WTC11 (cell line): ENCODE results near the gene CENPF. TPM values are rescaled to one million over a fixed set of nuclear protein-coding genes. Genes with fewer than 3 reads are reported as not detected.

Experiments used
- ATAC-seq: fragments of 200-7000 bp; cut with Tn5 transposase; 2 replicates; pipeline ENCODE4 v1.10.0; 2021; ENCODE audit warnings: mild to moderate bottlenecking, moderate library complexity
- CTCF ChIA-PET: fragments of 300-600 bp; sonication (Branson Sonifier 250); formaldehyde crosslinking; loops from one replicate; lab custom pipeline; 2021; ENCODE audit warnings: antibody characterized with exemption; lab: Charles Lee
- POLR2A ChIA-PET: fragments of 350-600 bp; sonication (Branson Sonifier 250); formaldehyde crosslinking; loops from one replicate; lab custom pipeline; 2021; ENCODE audit warnings: antibody characterized with exemption; lab: Charles Lee
- DNase-seq: peaks from one replicate; pipeline ENCODE4 v3.0.0; 2021; ENCODE audit warnings: low spot score
- H3K27ac Mint-ChIP-seq: 2 replicates; pipeline ENCODE4 v1.8.0; 2021; ENCODE audit warnings: mixed read lengths
- H3K27me3 Mint-ChIP-seq: 2 replicates; pipeline ENCODE4 v1.8.0; 2021; ENCODE audit warnings: low read depth, mild to moderate bottlenecking, moderate library complexity, mixed read lengths
- H3K36me3 Mint-ChIP-seq: 2 replicates; pipeline ENCODE4 v1.8.0; 2021; ENCODE audit warnings: mixed read lengths
- H3K4me1 Mint-ChIP-seq: 2 replicates; pipeline ENCODE4 v1.8.0; 2022; ENCODE audit warnings: mixed read lengths
- H3K4me3 Mint-ChIP-seq: 2 replicates; pipeline ENCODE4 v1.8.0; 2021; ENCODE audit warnings: mild to moderate bottlenecking, moderate library complexity, mixed read lengths
- H3K9me3 Mint-ChIP-seq: 2 replicates; pipeline ENCODE4 v1.8.0; 2021; ENCODE audit warnings: mixed read lengths
- AFF4 ChIP-seq: sonication (generic); formaldehyde crosslinking; IDR thresholded peaks from 2 replicates; pipeline ENCODE4 v1.8.1; 2023; ENCODE audit warnings: mild to moderate bottlenecking, missing genetic modification reagents, borderline replicate concordance
- EMX1 ChIP-seq: fragments of 250-450 bp; sonication (Bioruptor Pico); IDR thresholded peaks from 2 replicates; pipeline ENCODE4 v1.8.0; 2021; ENCODE audit warnings: mild to moderate bottlenecking
- ETV6 ChIP-seq: sonication (generic); formaldehyde crosslinking; IDR thresholded peaks from 2 replicates; pipeline ENCODE4 v1.8.1; 2022; ENCODE audit warnings: mild to moderate bottlenecking, missing genetic modification reagents
- IRF1 ChIP-seq: sonication (generic); formaldehyde crosslinking; IDR thresholded peaks from 2 replicates; pipeline ENCODE4 v1.8.0; 2023; ENCODE audit warnings: missing genetic modification reagents
- IRF2 ChIP-seq: sonication (generic); formaldehyde crosslinking; IDR thresholded peaks from 2 replicates; pipeline ENCODE4 v1.8.0; 2022; ENCODE audit warnings: low read depth, missing genetic modification reagents, borderline replicate concordance
- NR3C1 ChIP-seq: sonication (generic); formaldehyde crosslinking; conservative IDR thresholded peaks from 2 replicates; pipeline ENCODE4 v1.8.1; 2023; ENCODE audit warnings: low read depth, mild to moderate bottlenecking, missing genetic modification reagents
- total RNA-seq: library from RNA; stranded (reverse); gene quantifications from 3 replicates; pipeline ENCODE4 v1.2.3, GENCODE V29; 2021
- TF ChIP-seq, protein P1 (sequence below): sonication (generic); formaldehyde crosslinking; conservative IDR thresholded peaks from 2 replicates; pipeline ENCODE4 v1.8.1; 2023; ENCODE audit warnings: mild to moderate bottlenecking, low read depth, missing genetic modification reagents, moderate library complexity
- TF ChIP-seq, protein P2 (sequence below): sonication (generic); formaldehyde crosslinking; IDR thresholded peaks from 2 replicates; pipeline ENCODE4 v1.8.0; 2022; ENCODE audit warnings: missing genetic modification reagents
- TF ChIP-seq, protein P3 (sequence below): sonication (generic); formaldehyde crosslinking; IDR thresholded peaks from 2 replicates; pipeline ENCODE4 v1.8.0; 2023; ENCODE audit warnings: missing genetic modification reagents, mild to moderate bottlenecking, borderline replicate concordance

CENPF gene
- total RNA-seq, 1 experiment from 2014 or later = 166 TPM

GRCh38 chr1:214565310-214565709 is 37.7 kb upstream of the CENPF start (continued):
- TF ChIP-seq, protein P1, sequence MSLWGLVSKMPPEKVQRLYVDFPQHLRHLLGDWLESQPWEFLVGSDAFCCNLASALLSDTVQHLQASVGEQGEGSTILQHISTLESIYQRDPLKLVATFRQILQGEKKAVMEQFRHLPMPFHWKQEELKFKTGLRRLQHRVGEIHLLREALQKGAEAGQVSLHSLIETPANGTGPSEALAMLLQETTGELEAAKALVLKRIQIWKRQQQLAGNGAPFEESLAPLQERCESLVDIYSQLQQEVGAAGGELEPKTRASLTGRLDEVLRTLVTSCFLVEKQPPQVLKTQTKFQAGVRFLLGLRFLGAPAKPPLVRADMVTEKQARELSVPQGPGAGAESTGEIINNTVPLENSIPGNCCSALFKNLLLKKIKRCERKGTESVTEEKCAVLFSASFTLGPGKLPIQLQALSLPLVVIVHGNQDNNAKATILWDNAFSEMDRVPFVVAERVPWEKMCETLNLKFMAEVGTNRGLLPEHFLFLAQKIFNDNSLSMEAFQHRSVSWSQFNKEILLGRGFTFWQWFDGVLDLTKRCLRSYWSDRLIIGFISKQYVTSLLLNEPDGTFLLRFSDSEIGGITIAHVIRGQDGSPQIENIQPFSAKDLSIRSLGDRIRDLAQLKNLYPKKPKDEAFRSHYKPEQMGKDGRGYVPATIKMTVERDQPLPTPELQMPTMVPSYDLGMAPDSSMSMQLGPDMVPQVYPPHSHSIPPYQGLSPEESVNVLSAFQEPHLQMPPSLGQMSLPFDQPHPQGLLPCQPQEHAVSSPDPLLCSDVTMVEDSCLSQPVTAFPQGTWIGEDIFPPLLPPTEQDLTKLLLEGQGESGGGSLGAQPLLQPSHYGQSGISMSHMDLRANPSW (CRISPR knock-in tag) = no peak
- TF ChIP-seq IRF2 (CRISPR knock-in tag) (no peak), ETV6 (CRISPR knock-in tag) (no peak), NR3C1 (CRISPR knock-in tag) (no peak), AFF4 (CRISPR knock-in tag) (no peak)
- TF ChIP-seq, protein P2, sequence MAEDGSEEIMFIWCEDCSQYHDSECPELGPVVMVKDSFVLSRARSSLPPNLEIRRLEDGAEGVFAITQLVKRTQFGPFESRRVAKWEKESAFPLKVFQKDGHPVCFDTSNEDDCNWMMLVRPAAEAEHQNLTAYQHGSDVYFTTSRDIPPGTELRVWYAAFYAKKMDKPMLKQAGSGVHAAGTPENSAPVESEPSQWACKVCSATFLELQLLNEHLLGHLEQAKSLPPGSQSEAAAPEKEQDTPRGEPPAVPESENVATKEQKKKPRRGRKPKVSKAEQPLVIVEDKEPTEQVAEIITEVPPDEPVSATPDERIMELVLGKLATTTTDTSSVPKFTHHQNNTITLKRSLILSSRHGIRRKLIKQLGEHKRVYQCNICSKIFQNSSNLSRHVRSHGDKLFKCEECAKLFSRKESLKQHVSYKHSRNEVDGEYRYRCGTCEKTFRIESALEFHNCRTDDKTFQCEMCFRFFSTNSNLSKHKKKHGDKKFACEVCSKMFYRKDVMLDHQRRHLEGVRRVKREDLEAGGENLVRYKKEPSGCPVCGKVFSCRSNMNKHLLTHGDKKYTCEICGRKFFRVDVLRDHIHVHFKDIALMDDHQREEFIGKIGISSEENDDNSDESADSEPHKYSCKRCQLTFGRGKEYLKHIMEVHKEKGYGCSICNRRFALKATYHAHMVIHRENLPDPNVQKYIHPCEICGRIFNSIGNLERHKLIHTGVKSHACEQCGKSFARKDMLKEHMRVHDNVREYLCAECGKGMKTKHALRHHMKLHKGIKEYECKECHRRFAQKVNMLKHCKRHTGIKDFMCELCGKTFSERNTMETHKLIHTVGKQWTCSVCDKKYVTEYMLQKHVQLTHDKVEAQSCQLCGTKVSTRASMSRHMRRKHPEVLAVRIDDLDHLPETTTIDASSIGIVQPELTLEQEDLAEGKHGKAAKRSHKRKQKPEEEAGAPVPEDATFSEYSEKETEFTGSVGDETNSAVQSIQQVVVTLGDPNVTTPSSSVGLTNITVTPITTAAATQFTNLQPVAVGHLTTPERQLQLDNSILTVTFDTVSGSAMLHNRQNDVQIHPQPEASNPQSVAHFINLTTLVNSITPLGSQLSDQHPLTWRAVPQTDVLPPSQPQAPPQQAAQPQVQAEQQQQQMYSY (CRISPR knock-in tag) = no peak
- TF ChIP-seq, protein P3, sequence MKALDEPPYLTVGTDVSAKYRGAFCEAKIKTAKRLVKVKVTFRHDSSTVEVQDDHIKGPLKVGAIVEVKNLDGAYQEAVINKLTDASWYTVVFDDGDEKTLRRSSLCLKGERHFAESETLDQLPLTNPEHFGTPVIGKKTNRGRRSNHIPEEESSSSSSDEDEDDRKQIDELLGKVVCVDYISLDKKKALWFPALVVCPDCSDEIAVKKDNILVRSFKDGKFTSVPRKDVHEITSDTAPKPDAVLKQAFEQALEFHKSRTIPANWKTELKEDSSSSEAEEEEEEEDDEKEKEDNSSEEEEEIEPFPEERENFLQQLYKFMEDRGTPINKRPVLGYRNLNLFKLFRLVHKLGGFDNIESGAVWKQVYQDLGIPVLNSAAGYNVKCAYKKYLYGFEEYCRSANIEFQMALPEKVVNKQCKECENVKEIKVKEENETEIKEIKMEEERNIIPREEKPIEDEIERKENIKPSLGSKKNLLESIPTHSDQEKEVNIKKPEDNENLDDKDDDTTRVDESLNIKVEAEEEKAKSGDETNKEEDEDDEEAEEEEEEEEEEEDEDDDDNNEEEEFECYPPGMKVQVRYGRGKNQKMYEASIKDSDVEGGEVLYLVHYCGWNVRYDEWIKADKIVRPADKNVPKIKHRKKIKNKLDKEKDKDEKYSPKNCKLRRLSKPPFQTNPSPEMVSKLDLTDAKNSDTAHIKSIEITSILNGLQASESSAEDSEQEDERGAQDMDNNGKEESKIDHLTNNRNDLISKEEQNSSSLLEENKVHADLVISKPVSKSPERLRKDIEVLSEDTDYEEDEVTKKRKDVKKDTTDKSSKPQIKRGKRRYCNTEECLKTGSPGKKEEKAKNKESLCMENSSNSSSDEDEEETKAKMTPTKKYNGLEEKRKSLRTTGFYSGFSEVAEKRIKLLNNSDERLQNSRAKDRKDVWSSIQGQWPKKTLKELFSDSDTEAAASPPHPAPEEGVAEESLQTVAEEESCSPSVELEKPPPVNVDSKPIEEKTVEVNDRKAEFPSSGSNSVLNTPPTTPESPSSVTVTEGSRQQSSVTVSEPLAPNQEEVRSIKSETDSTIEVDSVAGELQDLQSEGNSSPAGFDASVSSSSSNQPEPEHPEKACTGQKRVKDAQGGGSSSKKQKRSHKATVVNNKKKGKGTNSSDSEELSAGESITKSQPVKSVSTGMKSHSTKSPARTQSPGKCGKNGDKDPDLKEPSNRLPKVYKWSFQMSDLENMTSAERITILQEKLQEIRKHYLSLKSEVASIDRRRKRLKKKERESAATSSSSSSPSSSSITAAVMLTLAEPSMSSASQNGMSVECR (CRISPR knock-in tag) = no peak

DNA sequence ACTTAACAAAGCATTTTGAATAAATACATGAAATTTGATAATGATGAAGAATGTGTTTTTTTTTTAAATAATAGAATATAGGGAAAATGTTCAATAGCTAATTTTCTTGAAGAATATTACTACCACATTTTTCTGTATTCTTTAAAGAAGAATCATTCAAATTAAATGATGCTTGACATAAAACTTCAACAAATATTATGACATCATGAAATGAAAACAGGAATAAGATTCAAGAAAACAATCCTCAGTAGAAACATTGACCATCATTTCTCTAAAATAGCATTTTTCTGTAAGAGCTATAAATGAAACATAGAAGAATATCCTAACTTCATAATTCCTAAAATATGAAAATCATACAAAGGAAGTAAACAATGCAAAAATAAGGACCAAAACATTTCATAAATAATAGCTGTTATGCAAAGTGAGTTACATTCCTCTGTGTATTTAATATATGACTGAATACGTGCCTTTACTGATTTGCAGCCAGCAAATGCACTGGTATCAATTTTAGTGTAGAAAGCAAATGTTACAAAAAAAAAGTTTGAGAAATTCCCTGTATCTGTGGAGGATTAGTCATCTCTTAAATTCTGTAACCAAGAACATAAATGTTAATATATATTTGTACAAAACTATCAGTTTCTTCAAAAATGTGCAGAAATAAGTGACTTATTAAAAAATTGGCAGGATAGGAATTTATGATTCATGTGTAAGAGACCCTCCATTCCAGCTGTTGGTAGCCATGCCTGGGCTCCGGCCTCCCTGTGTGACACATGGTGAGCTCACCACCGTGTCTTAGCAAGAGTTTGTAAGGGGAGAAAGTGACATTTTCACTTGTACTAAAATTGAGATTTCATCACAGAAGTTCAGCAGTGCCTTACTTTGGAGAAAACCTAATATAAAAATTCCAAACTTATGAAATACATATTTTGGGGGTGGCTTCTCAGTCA is 36.6 kb upstream of the CENPF start:
- CTCF ChIA-PET = interaction anchor here (0.5 to 0.9 kb wide), 3 partner anchors 9 to 61 kb away, joined by 3 to 5 read pairs (median 3); partner anchors contain the start of gene PTPN14
- no peak for TF ChIP-seq EMX1 (CRISPR knock-in tag)
- TF ChIP-seq IRF1 (CRISPR knock-in tag) = no peak
- ATAC-seq (no peak), DNase-seq (no peak)
- Mint-ChIP-seq H3K9me3 (no peaks in the 10 kb centered on the region), H3K36me3 (no peaks in the 10 kb centered on the region), H3K27me3 (no peaks in the 10 kb centered on the region), H3K4me3 (no peak overlapping the region), H3K27ac (no peak overlapping the region), H3K4me1 (no peaks in the 10 kb centered on the region)
- POLR2A ChIA-PET = interaction anchor here (0.9 kb wide), 1 partner anchor 15 kb away, joined by 3 read pairs; the partner anchor contains the start of gene PTPN14
